GM21825 (cell line): ENCODE results near the gene TEX22.

ENCODE experiments used
- ATAC-seq: cut with Tn5 transposase; IDR thresholded peaks from one replicate; pipeline ENCODE4 v1.9.1; 2021; ENCODE audit warnings: mild to moderate bottlenecking, moderate library complexity; ENCODE audit not compliant: unreplicated experiment

Gene TEX22

GRCh38 chr14:105366386-105367074 lies 31.8 kb upstream of the TEX22 start:
- no peak for ATAC-seq

GRCh38 chr14:105367116-105368031 lies 31.0 kb upstream of the TEX22 start:
- no peak for ATAC-seq

- no peak for ATAC-seq
Observed at GRCh38 chr14:105368032-105368417, 30.3 kb upstream of the TEX22 start.

GRCh38 chr14:105368426-105368825 lies 29.9 kb upstream of the TEX22 start:
- no peak for ATAC-seq

GRCh38 chr14:105368910-105369652 lies 29.3 kb upstream of the TEX22 start:
- ATAC-seq, result no peak

- no peak for ATAC-seq
Observed at GRCh38 chr14:105369653-105370040, 28.7 kb upstream of the TEX22 start.

- no peak for ATAC-seq
Observed at GRCh38 chr14:105374389-105374788, 23.9 kb upstream of the TEX22 start.

GRCh38 chr14:105375635-105376057 lies 22.7 kb upstream of the TEX22 start:
- no peak for ATAC-seq

GRCh38 chr14:105376521-105377440 lies 21.6 kb upstream of the TEX22 start:
- ATAC-seq, result no peak

- ATAC-seq, result no peak
Observed at GRCh38 chr14:105377555-105378182, 20.7 kb upstream of the TEX22 start.

GRCh38 chr14:105378199-105378598 lies 20.1 kb upstream of the TEX22 start:
- ATAC-seq, result no peak

- ATAC-seq, result no peak
Observed at GRCh38 chr14:105378873-105379685, 19.3 kb upstream of the TEX22 start.

- no peak for ATAC-seq
Observed at GRCh38 chr14:105379946-105380345, 18.4 kb upstream of the TEX22 start.

GRCh38 chr14:105380756-105381155 lies 17.6 kb upstream of the TEX22 start:
- no peak for ATAC-seq

- ATAC-seq, result no peak
Observed at GRCh38 chr14:105381446-105382342, 16.6 kb upstream of the TEX22 start.

GRCh38 chr14:105382343-105383082 lies 15.8 kb upstream of the TEX22 start:
- ATAC-seq, result no peak

GRCh38 chr14:105383083-105383730 lies 15.1 kb upstream of the TEX22 start:
- ATAC-seq, result no peak
